ENCODE measurements around the gene ICA1.

DNA sequence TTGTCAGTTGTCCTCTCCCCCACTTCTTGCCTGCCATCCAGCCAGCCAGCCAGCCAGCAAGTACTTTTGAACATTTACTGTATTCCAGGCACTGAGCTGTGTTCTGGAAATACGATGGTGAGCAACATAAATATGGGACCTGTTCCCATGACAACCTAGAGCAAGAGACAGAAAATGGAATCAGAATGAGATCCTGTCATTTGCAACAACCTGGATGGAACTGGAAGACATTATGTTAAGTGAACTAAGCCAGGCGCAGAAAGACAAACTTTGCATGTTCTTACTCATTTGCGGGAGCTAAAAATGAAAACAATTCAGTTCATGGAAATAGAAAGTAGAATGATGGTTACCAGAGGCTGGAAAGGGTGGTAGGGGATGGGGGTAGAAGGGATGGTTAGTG, 140.7 kb downstream of the ICA1 start:
- TF ChIP-seq, protein P1, sequence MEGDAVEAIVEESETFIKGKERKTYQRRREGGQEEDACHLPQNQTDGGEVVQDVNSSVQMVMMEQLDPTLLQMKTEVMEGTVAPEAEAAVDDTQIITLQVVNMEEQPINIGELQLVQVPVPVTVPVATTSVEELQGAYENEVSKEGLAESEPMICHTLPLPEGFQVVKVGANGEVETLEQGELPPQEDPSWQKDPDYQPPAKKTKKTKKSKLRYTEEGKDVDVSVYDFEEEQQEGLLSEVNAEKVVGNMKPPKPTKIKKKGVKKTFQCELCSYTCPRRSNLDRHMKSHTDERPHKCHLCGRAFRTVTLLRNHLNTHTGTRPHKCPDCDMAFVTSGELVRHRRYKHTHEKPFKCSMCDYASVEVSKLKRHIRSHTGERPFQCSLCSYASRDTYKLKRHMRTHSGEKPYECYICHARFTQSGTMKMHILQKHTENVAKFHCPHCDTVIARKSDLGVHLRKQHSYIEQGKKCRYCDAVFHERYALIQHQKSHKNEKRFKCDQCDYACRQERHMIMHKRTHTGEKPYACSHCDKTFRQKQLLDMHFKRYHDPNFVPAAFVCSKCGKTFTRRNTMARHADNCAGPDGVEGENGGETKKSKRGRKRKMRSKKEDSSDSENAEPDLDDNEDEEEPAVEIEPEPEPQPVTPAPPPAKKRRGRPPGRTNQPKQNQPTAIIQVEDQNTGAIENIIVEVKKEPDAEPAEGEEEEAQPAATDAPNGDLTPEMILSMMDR (optimal IDR thresholded peaks at IDR 0.05 in 1 of 3, IDR thresholded peaks at IDR 0.05 in 1 of 3, conservative IDR thresholded peaks at IDR 0.05 in 1 of 3; ENCODE audit: extremely low read depth in 1 of 3, insufficient read depth in 2 of 3, low read length in 3 of 3), result no peak
- no peak for TF ChIP-seq EZH2 (IDR thresholded peaks at IDR 0.05; ENCODE audit: low read length)

Measured in keratinocyte (primary cell).